Esophagus muscularis mucosa (tissue), 4 donors: ENCODE results near the gene NUP107.

Source experiments
- CTCF ChIP-seq, 3 experiments: fragments of 200-600 bp in 2 of 3; fragments of 450-650 bp in 1 of 3; sonication (generic) in 2 of 3; IDR thresholded peaks; one replicate each; pipeline ENCODE4 v1.5.1; 2017 to 2019; ENCODE audit warnings: antibody characterized with exemption in 3 of 3, mild to moderate bottlenecking in 2 of 3, moderate library complexity in 1 of 3
- EP300 ChIP-seq: sonication (generic); formaldehyde crosslinking; IDR thresholded peaks from one replicate; pipeline ENCODE4 v1.6.1; 2017; ENCODE audit warnings: antibody characterized with exemption
- POLR2A ChIP-seq: fragments of 450-650 bp; IDR thresholded peaks from one replicate; pipeline ENCODE4 v1.6.1; 2017; ENCODE audit warnings: antibody characterized with exemption, moderate library complexity, mild to moderate bottlenecking, low read depth
- POLR2AphosphoS5 ChIP-seq, 2 donors: sonication (generic); formaldehyde crosslinking; IDR thresholded peaks; one replicate each; pipeline ENCODE4 v1.6.1; 2017; ENCODE audit warnings: antibody characterized with exemption in 2 of 2

- TF ChIP-seq CTCF (IDR thresholded peaks at IDR 0.05): no peak
- TF ChIP-seq POLR2A: no peak
- TF ChIP-seq POLR2AphosphoS5 (IDR thresholded peaks at IDR 0.05): no peak
- no peak for TF ChIP-seq EP300
Observed at GRCh38 chr12:68638721-68639395, 47.9 kb upstream of the NUP107 start.
